H9 (cell line): ENCODE data around the gene STOM. TPM values are rescaled to one million over a fixed set of nuclear protein-coding genes. Genes with fewer than 3 reads are reported as not detected.

Experiments
- DNase-seq: peaks from one replicate; pipeline ENCODE4 v3.0.0-alpha.2; 2017
- H2AFZ ChIP-seq: one replicate; pipeline ENCODE4 v1.6.1; 2013; ENCODE audit warnings: mild to moderate bottlenecking, low read length, control low read depth, moderate library complexity
- H2AK5ac ChIP-seq: 2 replicates; pipeline ENCODE4 v1.6.1; 2013; ENCODE audit warnings: low read length, control low read depth, mixed read lengths; ENCODE audit not compliant: insufficient read length
- H2BK120ac ChIP-seq: one replicate; pipeline ENCODE4 v1.6.1; 2013; ENCODE audit warnings: low read depth, mild to moderate bottlenecking, low read length, control low read depth, inconsistent platforms; ENCODE audit not compliant: poor library complexity, severe bottlenecking
- H2BK12ac ChIP-seq: 2 replicates; pipeline ENCODE4 v1.6.1; 2013; ENCODE audit warnings: low read length, control low read depth, mixed read lengths, low read depth; ENCODE audit not compliant: insufficient read length
- H2BK15ac ChIP-seq: 2 replicates; pipeline ENCODE4 v1.6.1; 2013; ENCODE audit warnings: low read depth, low read length, control low read depth
- H2BK20ac ChIP-seq: one replicate; pipeline ENCODE4 v1.6.1; 2013; ENCODE audit warnings: low read depth, mild to moderate bottlenecking, low read length, control low read depth, inconsistent platforms; ENCODE audit not compliant: poor library complexity, severe bottlenecking
- H2BK5ac ChIP-seq: 2 replicates; pipeline ENCODE4 v1.6.1; 2013; ENCODE audit warnings: low read length, control low read depth, mixed read lengths; ENCODE audit not compliant: insufficient read length
- H3K14ac ChIP-seq: 2 replicates; pipeline ENCODE4 v1.6.1; 2013; ENCODE audit warnings: low read length, control low read depth; ENCODE audit not compliant: insufficient read depth
- H3K18ac ChIP-seq: 2 replicates; pipeline ENCODE4 v1.6.1; 2013; ENCODE audit warnings: low read depth, mild to moderate bottlenecking, mixed read lengths, low read length, control low read depth; ENCODE audit not compliant: insufficient read length
- H3K23ac ChIP-seq: 2 replicates; pipeline ENCODE4 v1.6.1; 2013; ENCODE audit warnings: low read length, control low read depth, mixed read lengths, low read depth; ENCODE audit not compliant: insufficient read length
- H3K23me2 ChIP-seq: 2 replicates; pipeline ENCODE4 v1.6.1; 2013; ENCODE audit warnings: low read depth, mild to moderate bottlenecking, mixed read lengths, low read length, control low read depth; ENCODE audit not compliant: insufficient read length, poor library complexity, severe bottlenecking
- H3K27ac ChIP-seq: 2 replicates; pipeline ENCODE4 v1.5.1; 2013; ENCODE audit warnings: low read length, control low read depth, mixed read lengths, low read depth; ENCODE audit not compliant: insufficient read length
- H3K27me3 ChIP-seq: 2 replicates; pipeline ENCODE4 v1.6.1; 2013; ENCODE audit warnings: low read length, control low read depth, inconsistent platforms; ENCODE audit not compliant: insufficient read depth
- H3K4ac ChIP-seq: 2 replicates; pipeline ENCODE4 v1.6.1; 2013; ENCODE audit warnings: low read depth, mild to moderate bottlenecking, control low read depth, inconsistent platforms, low read length, moderate library complexity
- H3K4me1 ChIP-seq: 2 replicates; pipeline ENCODE4 v1.6.1; 2013; ENCODE audit warnings: low read length, control low read depth, inconsistent platforms; ENCODE audit not compliant: insufficient read depth
- H3K4me2 ChIP-seq: 2 replicates; pipeline ENCODE4 v1.6.1; 2013; ENCODE audit warnings: low read length, control low read depth, mixed read lengths; ENCODE audit not compliant: insufficient read length, insufficient read depth
- H3K56ac ChIP-seq: 2 replicates; pipeline ENCODE4 v1.6.1; 2013; ENCODE audit warnings: low read depth, mild to moderate bottlenecking, mixed read lengths, low read length, control low read depth; ENCODE audit not compliant: insufficient read length
- H3K79me1 ChIP-seq: 2 replicates; pipeline ENCODE4 v1.6.1; 2013; ENCODE audit warnings: low read depth, mild to moderate bottlenecking, moderate library complexity, low read length, control low read depth, inconsistent platforms; ENCODE audit not compliant: insufficient read depth, poor library complexity, severe bottlenecking
- H3K79me2 ChIP-seq: 2 replicates; pipeline ENCODE4 v1.6.1; 2013; ENCODE audit warnings: low read length, control low read depth, inconsistent platforms; ENCODE audit not compliant: insufficient read depth
- H3K9ac ChIP-seq: 2 replicates; pipeline ENCODE4 v1.6.1; 2013; ENCODE audit warnings: low read length, control low read depth, mixed read lengths; ENCODE audit not compliant: insufficient read length; ENCODE audit errors: extremely low read depth
- H3K9me3 ChIP-seq: one replicate; pipeline ENCODE4 v1.6.1; 2013; ENCODE audit warnings: low read depth, low read length, inconsistent platforms; ENCODE audit not compliant: control insufficient read depth
- H3T11ph ChIP-seq: one replicate; pipeline ENCODE4 v1.6.1; 2013; ENCODE audit warnings: mild to moderate bottlenecking, low read length, control low read depth, inconsistent platforms
- H4K20me1 ChIP-seq: one replicate; pipeline ENCODE4 v1.6.1; 2013; ENCODE audit not compliant: control insufficient read depth, insufficient read length, insufficient read depth
- H4K5ac ChIP-seq: 2 replicates; pipeline ENCODE4 v1.6.1; 2013; ENCODE audit warnings: low read depth, mild to moderate bottlenecking, mixed read lengths, low read length, control low read depth; ENCODE audit not compliant: insufficient read length
- H4K8ac ChIP-seq: replicated peaks from 2 replicates; pipeline ENCODE4 v1.6.1; 2013; ENCODE audit warnings: low read length, control low read depth, mixed read lengths, low read depth; ENCODE audit not compliant: insufficient read length
- H4K91ac ChIP-seq: 2 replicates; pipeline ENCODE4 v1.6.1; 2013; ENCODE audit warnings: low read depth, mild to moderate bottlenecking, moderate library complexity, mixed read lengths, low read length, control low read depth; ENCODE audit not compliant: insufficient read length
- H3K27ac Mint-ChIP-seq, 3 experiments: 2 replicates in 2 of 3; 3 replicates in 1 of 3; pipeline ENCODE4 v1.8.0; 2020 to 2021; ENCODE audit warnings: mixed read lengths in 3 of 3, mild to moderate bottlenecking in 1 of 3, moderate library complexity in 1 of 3
- H3K27me3 Mint-ChIP-seq: 2 replicates; pipeline ENCODE4 v1.8.0; 2021; ENCODE audit warnings: low read depth, mild to moderate bottlenecking, moderate library complexity, mixed read lengths
- H3K36me3 Mint-ChIP-seq, 3 experiments: 2 replicates in 2 of 3; 3 replicates in 1 of 3; pipeline ENCODE4 v1.8.0; 2020 to 2021; ENCODE audit warnings: low read depth in 3 of 3, mixed read lengths in 3 of 3; ENCODE audit not compliant: insufficient read depth in 1 of 3
- H3K4me1 Mint-ChIP-seq, 2 experiments: 2 replicates each; pipeline ENCODE4 v1.8.0; 2020; ENCODE audit warnings: mixed read lengths in 2 of 2
- H3K4me3 Mint-ChIP-seq, 2 experiments: 2 replicates in 1 of 2; 3 replicates in 1 of 2; pipeline ENCODE4 v1.8.0; 2020 to 2021; ENCODE audit warnings: mild to moderate bottlenecking in 2 of 2, mixed read lengths in 2 of 2, moderate library complexity in 1 of 2
- H3K9me3 Mint-ChIP-seq, 2 experiments: 2 replicates in 1 of 2; 3 replicates in 1 of 2; pipeline ENCODE4 v1.8.0; 2020; ENCODE audit warnings: mild to moderate bottlenecking in 2 of 2, mixed read lengths in 2 of 2, moderate library complexity in 1 of 2
- CTCF ChIP-seq: fragments of 200-600 bp; sonication (generic); conservative IDR thresholded peaks from 3 replicates; pipeline ENCODE4 v1.8.0; 2021; ENCODE audit warnings: antibody characterized with exemption, mild to moderate bottlenecking
- WGBS: extraction: QIAGEN DNeasy Blood & Tissue Kit; methylation state at CpG from one replicate; pipeline ENCODE4 v1.1.7; 2013; ENCODE audit warnings: missing lambda C conversion rate, low lambda C conversion rate, mixed read lengths; ENCODE audit not compliant: insufficient read length; ENCODE audit errors: extremely low coverage; 5-methylcytosine and 5-hydroxymethylcytosine counted together
- total RNA-seq: library from RNA; stranded (reverse); gene quantifications from 2 replicates; pipeline ENCODE4 v1.2.1, GENCODE V29; 2021

The STOM gene
- total RNA-seq, 1 experiment from 2014 or later, result 15.3 TPM

DNA sequence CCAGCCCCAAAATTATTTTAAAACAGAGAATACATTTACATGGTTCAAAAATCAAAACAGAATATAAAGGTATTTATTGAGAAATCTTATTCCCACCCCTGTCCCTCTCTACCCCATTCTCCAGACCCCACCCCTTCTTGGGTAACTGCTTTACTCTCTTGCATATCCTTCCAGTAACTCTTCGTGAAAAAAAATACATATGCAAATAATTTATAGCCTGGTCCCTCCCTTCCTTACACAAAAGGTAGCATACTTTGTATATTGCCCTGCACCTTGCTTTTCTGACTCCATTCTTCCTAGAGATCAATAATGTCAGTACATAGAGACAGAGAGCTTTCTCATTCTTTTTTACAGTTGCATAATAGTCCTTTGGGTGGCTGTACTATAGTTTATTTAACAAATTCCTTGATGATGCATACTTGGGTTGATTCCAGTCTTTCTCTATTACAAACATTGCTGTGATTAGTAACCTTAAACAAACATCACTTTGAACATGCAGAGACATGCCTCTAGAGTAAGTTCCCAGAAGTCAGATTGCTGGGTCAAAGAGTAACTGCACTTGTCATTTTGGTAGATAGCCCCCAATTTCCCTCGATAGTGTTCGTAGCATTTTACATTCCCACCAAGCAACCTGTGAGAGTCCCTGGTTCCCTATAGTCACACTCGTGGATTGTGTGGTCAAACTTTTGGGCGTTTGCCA is 47.9 kb downstream of the STOM start:
- H3K18ac ChIP-seq, result no peak overlapping the region
- H3K9me3 ChIP-seq, result no peaks in the 10 kb centered on the region
- TF ChIP-seq CTCF, result no peak
- H3K4me1 ChIP-seq, result no peaks in the 10 kb centered on the region
- H3K27ac ChIP-seq, result no peak overlapping the region
- no peak overlapping the region for H2BK20ac ChIP-seq
- no peak overlapping the region for H3K56ac ChIP-seq
- no peak overlapping the region for H4K91ac ChIP-seq
- no peak overlapping the region for H2BK120ac ChIP-seq
- Mint-ChIP-seq H3K27me3 (no peaks in the 10 kb centered on the region; the same call in 1 of the 2 replicates), H3K4me1 (peaks cover 0 to 13% of the 10 kb centered on the region in 2 experiments; a peak in 1 of 4 replicates), H3K9me3 (no peaks in the 10 kb centered on the region), H3K4me3 (no peak overlapping the region), H3K27ac (no peak overlapping the region), H3K36me3 (peaks cover 0 to 11% (median 0%) of the 10 kb centered on the region in 3 experiments; a peak in 2 of 7 replicates)
- no peaks in the 10 kb centered on the region for H3K27me3 ChIP-seq
- H3K79me1 ChIP-seq, result no peaks in the 10 kb centered on the region
- H2BK12ac ChIP-seq, result no peak overlapping the region
- no peak for DNase-seq
- no CpG with 5 or more reads among the region's 5 CpGs for WGBS
- H2BK5ac ChIP-seq, result no peak overlapping the region
- no peaks in the 10 kb centered on the region for H3K23me2 ChIP-seq
- H4K5ac ChIP-seq, result no peak overlapping the region
- no peak overlapping the region for H3K4ac ChIP-seq
- H4K20me1 ChIP-seq, result no peaks in the 10 kb centered on the region
- H2AK5ac ChIP-seq, result no peak overlapping the region
- H3K9ac ChIP-seq, result no peak overlapping the region
- H2BK15ac ChIP-seq, result no peak overlapping the region
- H3K23ac ChIP-seq, result no peak overlapping the region
- no peaks in the 10 kb centered on the region for H3K79me2 ChIP-seq
- no peak overlapping the region for H3T11ph ChIP-seq
- no peak overlapping the region for H2AFZ ChIP-seq
- no peak overlapping the region for H3K14ac ChIP-seq
- H3K4me2 ChIP-seq, result no peak overlapping the region
- H4K8ac ChIP-seq, result no peak overlapping the region
